OCI-LY7 (cell line): ENCODE results near the gene HDAC7.

Experiments
- EZH2phosphoT487 ChIP-seq: fragments of 200-600 bp; sonication (generic); IDR thresholded peaks from 2 replicates; pipeline ENCODE4 v1.6.1; 2018; ENCODE audit warnings: low read depth, borderline replicate concordance, mild to moderate bottlenecking, mixed run types, antibody characterized with exemption, low read length, moderate library complexity, mixed read lengths
- TF ChIP-seq, protein P1 (sequence below): fragments of 200-600 bp; sonication (generic); conservative IDR thresholded peaks from 2 replicates; pipeline ENCODE4 v1.5.1; 2014; ENCODE audit warnings: mild to moderate bottlenecking, antibody characterized with exemption, low read length, moderate library complexity, mixed read lengths

DNA sequence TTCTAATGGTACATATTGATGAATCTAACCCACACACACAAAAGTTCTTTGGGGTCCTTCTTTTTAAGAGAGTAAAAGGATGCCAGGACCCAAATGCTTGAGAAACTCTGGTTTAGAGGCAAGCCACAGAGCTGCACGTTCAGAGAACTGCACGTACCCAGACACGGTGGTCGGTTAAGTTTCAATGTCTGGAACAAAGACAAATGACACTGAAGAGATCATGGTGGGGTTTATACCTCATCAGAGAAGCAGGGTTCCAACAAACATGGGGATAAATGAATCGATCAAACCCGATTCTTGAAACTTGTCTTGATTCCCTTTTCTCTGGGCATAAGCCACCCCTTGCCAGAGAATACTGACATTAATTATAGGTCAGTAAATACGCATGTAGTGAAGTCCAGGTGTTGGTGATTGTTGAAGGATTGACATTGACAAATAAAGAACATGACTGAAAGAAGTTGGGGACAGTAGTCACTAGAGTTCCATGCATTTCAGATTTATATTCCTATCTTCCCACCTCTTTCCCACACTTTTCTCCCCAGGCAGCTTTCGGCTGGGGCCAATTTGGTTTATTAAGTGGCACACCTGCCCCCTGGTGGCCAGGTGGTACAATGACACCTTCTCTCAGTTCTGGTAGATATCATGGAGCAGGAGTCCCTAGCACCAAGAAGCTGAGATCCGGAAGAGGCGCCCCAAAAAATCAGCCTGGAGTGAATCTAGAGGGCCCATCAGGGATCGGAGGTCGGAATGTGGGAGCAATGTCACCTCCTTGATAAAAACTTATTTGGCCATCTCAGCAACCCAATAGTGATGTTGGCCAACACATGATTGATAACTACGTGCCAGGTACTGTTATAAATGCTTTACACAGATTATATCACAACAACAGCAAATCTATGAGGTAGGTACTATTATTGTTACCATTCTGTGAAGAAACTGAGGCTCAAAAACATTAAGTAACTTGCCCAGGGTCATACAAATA is 17.8 kb upstream of the HDAC7 start:
- TF ChIP-seq, protein P1, sequence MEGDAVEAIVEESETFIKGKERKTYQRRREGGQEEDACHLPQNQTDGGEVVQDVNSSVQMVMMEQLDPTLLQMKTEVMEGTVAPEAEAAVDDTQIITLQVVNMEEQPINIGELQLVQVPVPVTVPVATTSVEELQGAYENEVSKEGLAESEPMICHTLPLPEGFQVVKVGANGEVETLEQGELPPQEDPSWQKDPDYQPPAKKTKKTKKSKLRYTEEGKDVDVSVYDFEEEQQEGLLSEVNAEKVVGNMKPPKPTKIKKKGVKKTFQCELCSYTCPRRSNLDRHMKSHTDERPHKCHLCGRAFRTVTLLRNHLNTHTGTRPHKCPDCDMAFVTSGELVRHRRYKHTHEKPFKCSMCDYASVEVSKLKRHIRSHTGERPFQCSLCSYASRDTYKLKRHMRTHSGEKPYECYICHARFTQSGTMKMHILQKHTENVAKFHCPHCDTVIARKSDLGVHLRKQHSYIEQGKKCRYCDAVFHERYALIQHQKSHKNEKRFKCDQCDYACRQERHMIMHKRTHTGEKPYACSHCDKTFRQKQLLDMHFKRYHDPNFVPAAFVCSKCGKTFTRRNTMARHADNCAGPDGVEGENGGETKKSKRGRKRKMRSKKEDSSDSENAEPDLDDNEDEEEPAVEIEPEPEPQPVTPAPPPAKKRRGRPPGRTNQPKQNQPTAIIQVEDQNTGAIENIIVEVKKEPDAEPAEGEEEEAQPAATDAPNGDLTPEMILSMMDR = peak; percentile 97
- TF ChIP-seq EZH2phosphoT487 = no peak
